Activated CD4-positive, CD25-positive, alpha-beta regulatory T cell treated with anti-CD3 and anti-CD28 coated beads, Interleukin-2, amount 50 U/mL, for 24 hours (primary cell): ENCODE measurements around the gene UTF1.
"Not testable (repeated sequence)": the region's sequence is repeated elsewhere in the genome, so short reads cannot be mapped to it uniquely, and the experiment has no call there.

Experiments used
- ATAC-seq, 2 donors: fragments of 150-1000 bp; cut with Tn5 transposase; one replicate each; pipeline ENCODE4 v1.10.0; 2021; ENCODE audit warnings: mild to moderate bottlenecking in 1 of 2, moderate library complexity in 1 of 2

The UTF1 gene

GRCh38 chr10:133248334-133248715 is 18.3 kb downstream of the UTF1 start:
- ATAC-seq: no peak

DNA sequence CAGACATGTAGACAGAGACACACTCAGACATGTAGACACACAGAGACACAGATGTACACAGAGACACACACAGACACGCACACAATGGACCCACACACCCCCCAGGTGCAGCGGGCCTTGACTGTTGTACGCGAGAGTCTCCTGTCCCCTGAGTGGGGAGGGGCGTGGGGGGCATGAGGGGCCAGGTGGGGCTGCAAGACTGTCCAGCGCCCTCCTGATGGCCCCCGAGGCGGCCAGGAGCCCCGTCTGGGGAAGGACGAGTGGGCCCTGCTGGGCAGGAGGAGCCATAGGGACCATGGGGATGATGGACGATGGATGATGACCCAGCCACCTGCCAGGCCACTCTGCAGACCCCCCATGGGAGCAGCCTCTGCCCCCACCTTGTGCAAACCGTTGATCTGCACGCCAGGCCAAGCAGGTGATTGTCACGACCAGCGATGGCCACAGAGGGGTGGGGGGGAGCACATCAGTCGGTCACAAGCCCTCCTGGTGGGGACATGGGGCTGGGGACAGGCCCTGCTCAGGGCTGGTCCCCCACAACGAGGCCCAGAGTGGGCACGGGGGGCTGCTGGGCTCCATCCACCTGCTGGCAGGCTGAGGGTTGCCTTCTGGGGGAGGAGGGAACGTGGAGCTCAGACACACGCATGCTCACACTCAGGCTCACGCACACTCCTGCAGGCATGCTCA is 19.2 kb downstream of the UTF1 start:
- no peak for ATAC-seq

GRCh38 chr10:133249975-133250754 is 20.1 kb downstream of the UTF1 start:
- ATAC-seq: no peak

DNA sequence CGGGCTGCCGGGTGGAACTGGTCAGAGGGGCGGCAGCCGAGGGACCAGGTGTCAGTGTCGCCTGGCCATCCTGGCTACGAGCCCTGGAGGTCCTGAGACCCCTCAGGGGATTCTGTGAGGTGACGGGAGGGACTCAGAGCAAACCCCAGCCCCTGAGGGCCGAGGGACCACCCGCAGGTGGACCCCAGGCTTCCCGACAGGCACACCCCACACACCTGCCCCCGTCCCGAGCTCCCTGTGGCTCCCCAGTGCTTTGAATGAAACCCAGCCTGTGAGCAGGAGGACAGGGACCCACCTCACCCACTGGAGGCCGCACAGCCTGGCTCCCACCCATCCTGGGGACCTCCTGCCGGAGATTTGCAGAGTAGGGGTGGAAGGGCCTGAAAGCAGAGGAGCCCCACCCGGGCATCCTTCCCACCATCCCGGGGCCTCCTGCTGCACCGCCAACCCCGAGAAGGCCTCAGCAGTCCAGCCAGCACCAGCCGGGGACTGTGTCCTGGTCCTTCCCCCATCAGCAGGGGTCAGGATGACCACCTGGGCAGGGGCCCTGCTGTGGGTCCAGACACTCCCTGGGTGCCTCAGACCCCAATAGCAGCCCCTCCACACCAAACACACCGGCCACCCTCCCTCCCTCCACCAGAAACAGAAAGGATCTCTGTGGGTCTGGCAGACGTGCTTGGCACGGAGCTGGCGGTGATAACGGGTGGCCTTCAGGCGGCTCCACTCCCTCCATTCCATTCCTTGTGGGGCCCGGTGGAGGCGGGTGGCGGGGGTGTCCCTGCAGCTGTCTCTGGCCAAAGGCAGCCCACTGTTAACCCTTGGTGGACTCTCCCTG is 21.6 kb downstream of the UTF1 start:
- no peak for ATAC-seq

GRCh38 chr10:133252223-133252552 is 22.2 kb downstream of the UTF1 start:
- no peak for ATAC-seq

- no peak for ATAC-seq
Measured at GRCh38 chr10:133253361-133253955, 23.4 kb downstream of the UTF1 start.

GRCh38 chr10:133254421-133255120 is 24.6 kb downstream of the UTF1 start:
- no peak for ATAC-seq

DNA sequence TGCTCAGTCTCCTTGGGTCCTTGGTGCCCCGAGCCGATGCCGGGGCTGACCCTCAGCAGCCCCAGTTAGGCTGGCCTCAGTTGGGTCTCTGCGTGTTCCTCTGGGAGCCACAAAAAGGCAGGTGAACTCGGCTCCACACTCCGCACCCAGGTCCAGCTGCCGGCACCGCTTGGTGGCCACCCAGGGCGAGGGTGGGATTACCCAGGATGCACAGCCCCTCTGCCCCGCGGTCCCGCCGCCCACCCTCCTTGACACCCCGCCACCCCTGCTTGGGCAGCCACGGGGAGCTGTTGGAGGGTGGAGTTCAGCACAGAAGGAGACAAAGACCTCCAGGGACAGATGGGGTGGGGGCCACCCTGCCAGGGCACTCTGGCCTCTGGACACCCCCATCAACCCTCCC is 25.3 kb downstream of the UTF1 start:
- ATAC-seq: no peak

DNA sequence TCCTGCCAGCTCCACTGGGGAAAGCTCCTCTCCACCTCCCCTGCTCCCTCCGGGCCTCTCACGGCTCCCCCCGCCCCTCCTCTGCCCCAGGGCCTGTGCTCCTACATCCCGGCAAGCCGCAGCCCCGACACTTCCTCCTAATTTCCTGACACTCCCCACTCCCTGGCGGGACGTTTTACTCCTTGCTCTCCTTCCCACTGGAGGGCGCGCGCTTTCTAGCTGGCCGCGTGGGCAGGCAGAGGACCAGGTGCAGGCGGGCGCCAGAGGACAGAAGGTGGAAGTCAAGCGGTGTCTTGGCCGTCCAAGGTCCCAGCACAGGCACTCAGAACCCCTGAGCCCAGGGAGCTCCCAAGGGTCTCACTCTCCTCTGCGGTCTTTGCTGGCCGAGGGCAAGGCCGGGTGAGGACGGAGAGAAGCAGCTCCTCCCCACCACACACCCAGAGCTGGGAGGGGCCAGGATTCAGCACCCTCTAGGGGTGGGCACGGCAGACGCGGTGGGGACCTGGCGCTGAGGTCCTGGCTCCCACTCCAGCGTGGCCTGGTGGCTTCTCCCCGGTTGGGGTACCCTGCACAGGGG is 27.6 kb downstream of the UTF1 start:
- no peak for ATAC-seq

DNA sequence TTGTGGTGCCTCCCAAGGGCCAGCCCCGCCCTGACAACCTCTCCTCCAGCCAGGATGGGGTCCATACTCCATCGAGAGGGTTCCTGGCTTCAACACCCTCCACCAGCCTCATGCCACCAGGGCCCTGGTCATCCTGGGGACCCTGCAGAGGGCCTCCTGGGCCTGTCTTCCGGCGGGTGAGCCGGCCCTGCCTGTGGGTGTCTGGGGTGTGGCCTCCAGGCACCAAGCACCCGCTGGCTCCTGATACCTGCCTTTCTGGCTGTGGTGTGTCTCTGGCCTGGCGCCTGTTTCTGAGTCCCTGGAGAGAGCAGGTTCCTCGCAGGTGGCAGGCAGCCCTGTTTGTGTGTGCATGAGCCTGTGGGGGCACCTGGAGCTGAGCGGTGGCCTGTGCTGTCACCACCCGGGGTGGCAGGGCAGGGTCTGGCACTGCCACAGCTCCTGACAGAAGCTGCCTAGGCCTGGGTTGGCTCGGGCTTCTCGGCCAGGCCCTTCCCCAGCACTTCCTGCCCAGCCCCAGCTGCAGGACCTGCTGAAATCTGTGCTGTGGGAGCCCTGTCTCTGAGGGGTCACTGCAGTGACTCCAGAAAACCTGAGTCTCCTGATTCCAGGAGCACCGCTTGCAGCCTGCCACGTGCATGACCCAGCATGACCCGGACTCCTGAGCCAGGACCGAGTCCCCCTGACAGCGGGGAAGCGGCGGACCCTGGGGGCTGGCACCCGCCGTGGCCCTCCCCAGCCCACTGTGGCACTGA is 28.2 kb downstream of the UTF1 start:
- no peak for ATAC-seq

DNA sequence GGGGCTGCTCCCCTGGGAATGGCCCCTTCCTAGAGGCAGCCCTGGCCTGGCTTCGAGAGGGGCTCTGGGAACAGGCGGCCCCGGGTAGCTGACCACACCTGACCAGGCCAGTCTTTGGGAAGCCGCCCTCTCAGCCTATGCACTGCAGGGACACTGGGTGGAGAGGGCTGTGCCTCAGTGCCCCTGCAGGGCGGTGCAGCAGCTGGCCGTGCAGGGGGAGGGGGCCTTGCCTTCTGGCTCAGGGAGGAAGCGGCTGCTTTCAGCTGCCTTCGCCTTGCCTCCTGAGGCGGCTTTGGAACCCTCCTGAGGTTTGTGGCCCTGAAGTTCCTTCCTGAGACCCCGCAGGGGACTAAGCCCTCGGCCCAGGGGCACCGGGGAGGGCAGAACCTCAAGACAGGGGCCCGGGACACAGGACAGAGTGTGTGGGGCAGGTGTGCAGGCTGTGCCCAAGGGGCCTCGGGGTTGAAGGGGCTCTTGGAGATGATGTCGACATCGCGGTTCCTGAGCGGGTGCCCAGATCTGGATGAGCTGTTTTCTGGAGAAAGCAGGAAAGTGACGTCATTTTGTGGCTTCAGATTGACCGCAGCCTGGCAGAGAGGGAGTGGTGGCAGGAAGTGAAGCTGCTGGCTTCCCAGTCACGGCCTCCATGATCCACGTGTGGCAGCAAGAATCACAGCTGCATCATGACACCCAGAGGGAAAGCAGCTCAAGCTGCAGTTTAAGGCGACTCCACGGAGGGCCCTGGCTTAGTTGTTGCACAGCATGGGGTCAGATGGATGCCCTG is 29.0 kb downstream of the UTF1 start:
- ATAC-seq: peak; percentile 65 to 70

DNA sequence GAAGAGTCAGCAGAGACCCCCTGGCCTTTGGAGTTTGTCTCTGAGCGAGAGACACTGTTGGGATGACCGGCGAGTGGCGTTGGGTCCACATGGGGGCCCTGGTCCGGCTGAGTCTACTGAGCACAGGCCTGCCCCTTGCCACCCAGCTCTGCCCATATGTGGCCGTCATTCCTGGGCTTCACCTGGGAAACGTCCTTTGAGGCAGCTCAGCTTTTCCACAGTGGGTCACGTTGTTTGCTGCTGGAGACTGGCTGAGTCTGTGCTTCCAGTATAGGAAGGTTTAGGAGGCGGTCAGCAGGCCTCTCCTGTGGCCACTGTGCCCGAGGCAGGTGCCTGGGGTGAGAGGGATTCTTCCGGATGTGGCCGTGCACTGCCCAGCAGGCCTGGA is 29.6 kb downstream of the UTF1 start:
- ATAC-seq: no peak

GRCh38 chr10:133260895-133261725 is 31.1 kb downstream of the UTF1 start:
- peak; percentile 56 to 57 for ATAC-seq

GRCh38 chr10:133261726-133262325 is 31.8 kb downstream of the UTF1 start:
- peak; percentile 44 to 52 for ATAC-seq

- ATAC-seq: no peak
Measured at GRCh38 chr10:133262696-133263095, 32.7 kb downstream of the UTF1 start.

DNA sequence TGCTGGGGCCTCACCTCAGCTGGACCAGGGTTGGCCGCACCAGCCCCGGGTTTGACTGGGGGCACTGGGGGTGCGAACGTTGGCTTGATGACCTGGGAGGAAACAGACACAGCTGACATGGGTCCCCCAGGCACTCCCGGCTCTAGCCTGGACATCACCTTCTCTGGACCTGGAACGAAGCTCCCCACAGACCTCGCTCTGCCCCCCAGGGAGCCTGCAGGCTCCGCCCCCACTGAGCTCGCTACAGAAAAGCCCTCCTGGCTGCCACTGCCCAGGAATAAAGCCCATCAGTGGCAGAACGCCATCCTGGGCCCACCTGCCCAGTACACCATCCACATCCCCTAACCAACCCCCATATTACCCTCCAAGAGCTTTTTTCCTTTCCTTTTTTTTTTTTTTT is 33.7 kb downstream of the UTF1 start:
- no peak for ATAC-seq

GRCh38 chr10:133264461-133264860 is 34.4 kb downstream of the UTF1 start:
- no peak for ATAC-seq

- not testable (repeated sequence) for ATAC-seq
Measured at GRCh38 chr10:133265052-133265451, 35.0 kb downstream of the UTF1 start.
